ENCODE results near the gene GRAMD1B.
A peak's percentile ranks its signal among the peaks of the same experiment; 100 is the strongest.

GRAMD1B gene

GRCh38 chr11:123409456-123410217 lies 20.4 kb upstream of the GRAMD1B start:
- no peak for DNase-seq

GRCh38 chr11:123410218-123410549 lies 19.9 kb upstream of the GRAMD1B start:
- no peak for DNase-seq

- DNase-seq: no peak
These were observed 16.4 kb upstream of the GRAMD1B start for GRCh38 chr11:123413636-123414035.

- no peak for DNase-seq
These were observed 13.5 kb upstream of the GRAMD1B start for GRCh38 chr11:123416566-123416965.

- no peak for DNase-seq
These were observed 11.5 kb upstream of the GRAMD1B start for GRCh38 chr11:123418351-123419114.

GRCh38 chr11:123419731-123420452 lies 10.2 kb upstream of the GRAMD1B start:
- DNase-seq: no peak

- no peak for DNase-seq
These were observed 8.5 kb upstream of the GRAMD1B start for GRCh38 chr11:123421589-123421988.

- no peak for DNase-seq
These were observed 4.7 kb upstream of the GRAMD1B start for GRCh38 chr11:123425367-123425766.

GRCh38 chr11:123426789-123427188 lies 3.3 kb upstream of the GRAMD1B start:
- no peak for DNase-seq

- DNase-seq: no peak
These were observed 2.7 kb upstream of the GRAMD1B start for GRCh38 chr11:123427405-123427804.

- no peak for DNase-seq
These were observed 1.9 kb upstream of the GRAMD1B start for GRCh38 chr11:123428116-123428715.

- no peak for DNase-seq
These were observed 733 bp upstream of the GRAMD1B start for GRCh38 chr11:123429336-123429735.

GRCh38 chr11:123430721-123431497 lies 840 bp downstream of the GRAMD1B start:
- peak; percentile 65 for DNase-seq

GRCh38 chr11:123431619-123432018 lies 1.6 kb downstream of the GRAMD1B start:
- no peak for DNase-seq

GRCh38 chr11:123434262-123434661 lies 4.2 kb downstream of the GRAMD1B start:
- no peak for DNase-seq

GRCh38 chr11:123434911-123435310 lies 4.8 kb downstream of the GRAMD1B start:
- DNase-seq: no peak

- no peak for DNase-seq
These were observed 7.3 kb downstream of the GRAMD1B start for GRCh38 chr11:123437236-123437979.

GRCh38 chr11:123438131-123438627 lies 8.1 kb downstream of the GRAMD1B start:
- DNase-seq: no peak

GRCh38 chr11:123439616-123440015 lies 9.5 kb downstream of the GRAMD1B start:
- no peak for DNase-seq

- DNase-seq: no peak
These were observed 11.1 kb downstream of the GRAMD1B start for GRCh38 chr11:123441161-123441560.

GRCh38 chr11:123443851-123444623 lies 14.0 kb downstream of the GRAMD1B start:
- DNase-seq: no peak

All from activated naive CD4-positive, alpha-beta T cell treated with Interleukin-2 at 50 U/mL for 16 hours (primary cell).